Epithelial cell of proximal tubule (primary cell): Measurements from ENCODE around the gene GPR3. TPM values are rescaled to one million over a fixed set of nuclear protein-coding genes. Genes with fewer than 3 reads are reported as not detected.
A peak's percentile ranks its signal among the peaks of the same experiment; 100 is the strongest.

Experiments used
- DNase-seq: peaks from one replicate; pipeline ENCODE4 v3.0.0-alpha.2; 2011; ENCODE audit warnings: low read depth
- H3K4me3 ChIP-seq: 2 replicates; pipeline ENCODE4 v1.5.1; 2011; ENCODE audit warnings: low read depth, mild to moderate bottlenecking, low read length
- CTCF ChIP-seq: conservative IDR thresholded peaks from 2 replicates; pipeline ENCODE4 v1.5.1; 2012; ENCODE audit warnings: low read depth, mild to moderate bottlenecking, low read length
- total RNA-seq: library from RNA; depleted of rRNA; stranded (reverse); fragments of >200 nt; gene quantifications from 2 replicates; pipeline ENCODE4 v1.2.3, GENCODE V29; 2015

Gene GPR3
- total RNA-seq, 1 donor from 2014 or later = 3.0 TPM

GRCh38 chr1:27359822-27360158 lies 32.6 kb upstream of the GPR3 start:
- TF ChIP-seq CTCF = no peak
- no peak for DNase-seq
- no peak overlapping the region for H3K4me3 ChIP-seq

GRCh38 chr1:27360159-27361043 lies 32.0 kb upstream of the GPR3 start:
- no peak overlapping the region for H3K4me3 ChIP-seq
- no peak for DNase-seq

GRCh38 chr1:27361044-27361402 lies 31.4 kb upstream of the GPR3 start:
- no peak for TF ChIP-seq CTCF
- DNase-seq = no peak
- no peak overlapping the region for H3K4me3 ChIP-seq

More at GRCh38 chr1:27360159-27361043, 32.0 kb upstream of the GPR3 start:
- no peak for TF ChIP-seq CTCF

GRCh38 chr1:27361553-27361952 lies 30.9 kb upstream of the GPR3 start:
- TF ChIP-seq CTCF = no peak
- no peak for DNase-seq
- no peak overlapping the region for H3K4me3 ChIP-seq

- H3K4me3 ChIP-seq = no peak overlapping the region
- no peak for DNase-seq
- no peak for TF ChIP-seq CTCF
Measured at GRCh38 chr1:27363766-27364695, 28.4 kb upstream of the GPR3 start.

GRCh38 chr1:27364696-27365371 lies 27.6 kb upstream of the GPR3 start:
- TF ChIP-seq CTCF = no peak
- no peak for DNase-seq
- peak overlapping the region; percentile 80 for H3K4me3 ChIP-seq
